HepG2 (cell line): ENCODE data around the gene NPSR1. TPM values are rescaled to one million over a fixed set of nuclear protein-coding genes. Genes with fewer than 3 reads are reported as not detected.
A peak's percentile ranks its signal among the peaks of the same experiment; 100 is the strongest.

Experiments used
- AHR ChIP-seq: IDR thresholded peaks from 2 replicates; pipeline ENCODE4 v1.6.1; 2018; ENCODE audit warnings: missing genetic modification reagents, missing compliant biosample characterization
- CREB1 ChIP-seq, 2 experiments: fragments of 450-650 bp in 1 of 2; IDR thresholded peaks; 2 replicates each; pipeline ENCODE4 v1.6.1; 2016 to 2017; ENCODE audit warnings: control low read depth in 1 of 2, mild to moderate bottlenecking in 1 of 2, missing compliant biosample characterization in 1 of 2, missing genetic modification characterization in 1 of 2
- HES4 ChIP-seq: sonication (generic); formaldehyde crosslinking; IDR thresholded peaks from 2 replicates; pipeline ENCODE4 v1.9.0; 2021; ENCODE audit warnings: mild to moderate bottlenecking, missing genetic modification reagents, borderline replicate concordance
- HIC2 ChIP-seq: sonication (generic); formaldehyde crosslinking; IDR thresholded peaks from 2 replicates; pipeline ENCODE4 v1.9.0; 2022; ENCODE audit warnings: low read depth, missing genetic modification reagents
- HOMEZ ChIP-seq: IDR thresholded peaks from 2 replicates; pipeline ENCODE4 v1.6.1; 2016; ENCODE audit warnings: low read depth
- ISX ChIP-seq: sonication (generic); formaldehyde crosslinking; conservative IDR thresholded peaks from 2 replicates; pipeline ENCODE4 v1.5.0; 2020; ENCODE audit warnings: missing genetic modification reagents
- MED1 ChIP-seq: sonication (generic); formaldehyde crosslinking; IDR thresholded peaks from 2 replicates; pipeline ENCODE4 v1.4.0; 2020; ENCODE audit warnings: missing genetic modification reagents
- MEF2D ChIP-seq: sonication (generic); formaldehyde crosslinking; IDR thresholded peaks from 2 replicates; pipeline ENCODE4 v1.5.1; 2020; ENCODE audit warnings: mild to moderate bottlenecking, missing genetic modification reagents
- MYC ChIP-seq: sonication (generic); formaldehyde crosslinking; IDR thresholded peaks from 2 replicates; pipeline ENCODE4 v1.9.0; 2021; ENCODE audit warnings: missing genetic modification reagents, borderline replicate concordance
- NCOA5 ChIP-seq: sonication (generic); formaldehyde crosslinking; IDR thresholded peaks from 2 replicates; pipeline ENCODE4 v1.4.0; 2020; ENCODE audit warnings: missing genetic modification reagents
- PAF1 ChIP-seq: IDR thresholded peaks from 2 replicates; pipeline ENCODE4 v1.6.1; 2016; ENCODE audit warnings: missing genetic modification reagents, missing compliant biosample characterization
- PREB ChIP-seq: sonication (generic); formaldehyde crosslinking; IDR thresholded peaks from 2 replicates; pipeline ENCODE4 v1.4.0; 2020; ENCODE audit warnings: missing genetic modification reagents
- PRMT3 ChIP-seq: sonication (generic); formaldehyde crosslinking; IDR thresholded peaks from 2 replicates; pipeline ENCODE4 v1.8.1; 2022; ENCODE audit warnings: low read depth, mild to moderate bottlenecking, moderate library complexity, missing genetic modification reagents, borderline replicate concordance
- RNF219 ChIP-seq: sonication (generic); formaldehyde crosslinking; IDR thresholded peaks from 2 replicates; pipeline ENCODE4 v1.5.0; 2020; ENCODE audit warnings: mild to moderate bottlenecking, missing genetic modification reagents
- STAT5B ChIP-seq: sonication (generic); formaldehyde crosslinking; IDR thresholded peaks from 2 replicates; pipeline ENCODE4 v1.4.0; 2020; ENCODE audit warnings: missing genetic modification reagents
- SYNCRIP ChIP-seq: fragments of 200-400 bp; formaldehyde crosslinking; IDR thresholded peaks from 2 replicates; pipeline ENCODE4 v1.6.1; 2018; ENCODE audit warnings: mild to moderate bottlenecking, low read depth, low read length; ENCODE audit not compliant: insufficient read depth
- ZMAT5 ChIP-seq: sonication (generic); formaldehyde crosslinking; IDR thresholded peaks from 2 replicates; pipeline ENCODE4 v1.5.0; 2020; ENCODE audit warnings: mild to moderate bottlenecking, low read depth, missing genetic modification reagents, borderline replicate concordance
- ZMYM2 ChIP-seq: sonication (generic); formaldehyde crosslinking; IDR thresholded peaks from 2 replicates; pipeline ENCODE4 v1.8.0; 2022; ENCODE audit warnings: mild to moderate bottlenecking, missing genetic modification reagents
- ZNF326 ChIP-seq: sonication (generic); formaldehyde crosslinking; IDR thresholded peaks from 2 replicates; pipeline ENCODE4 v1.4.0; 2020; ENCODE audit warnings: missing genetic modification reagents, borderline replicate concordance
- ZNF354B ChIP-seq: sonication (generic); formaldehyde crosslinking; IDR thresholded peaks from 2 replicates; pipeline ENCODE4 v1.8.0; 2022; ENCODE audit warnings: mild to moderate bottlenecking, missing genetic modification reagents
- ZNF431 ChIP-seq: sonication (generic); formaldehyde crosslinking; IDR thresholded peaks from 2 replicates; pipeline ENCODE4 v1.9.0; 2022; ENCODE audit warnings: missing genetic modification reagents, low read depth, mild to moderate bottlenecking, borderline replicate concordance
- ZNF580 ChIP-seq: IDR thresholded peaks from 2 replicates; pipeline ENCODE4 v1.6.1; 2016; ENCODE audit warnings: low read depth, borderline replicate concordance
- ZNF713 ChIP-seq: sonication (generic); formaldehyde crosslinking; IDR thresholded peaks from 2 replicates; pipeline ENCODE4 v1.4.0; 2020; ENCODE audit warnings: mild to moderate bottlenecking, missing genetic modification reagents
- ZNF792 ChIP-seq: IDR thresholded peaks from 2 replicates; pipeline ENCODE4 v1.6.1; 2016
- polyA plus RNA-seq, 8 experiments: library from polyadenylated mRNA; depleted of rRNA in 3 of 8; stranded (reverse) in 7 of 8; unstranded in 1 of 8; fragments of >200 nt; fragmentation: Illumina TruSeq in 4 of 8; extraction: Trizol in 4 of 8; gene quantifications; 2 replicates each; pipeline versions ENCODE4 v1.2.1 to v1.2.3, GENCODE V29; 2011 to 2016; ENCODE audit warnings: low read depth in 4 of 8, missing spikeins in 1 of 8, mixed read lengths in 1 of 8; ENCODE audit not compliant: insufficient read depth in 1 of 8
- total RNA-seq, 5 experiments: library from RNA; depleted of rRNA; stranded (reverse); fragments of >200 nt; fragmentation: Illumina TruSeq; extraction: Trizol; gene quantifications; 2 replicates each; pipeline ENCODE4 v1.2.3, GENCODE V29; 2016; ENCODE audit warnings: low read depth in 1 of 5

NPSR1 gene
- total and polyA plus RNA-seq, 2 of the 13 experiments (the other 11 are each of a cell fraction or from before 2014, with no cell fraction given): not detected

- TF ChIP-seq HIC2: no peak
- no peak for TF ChIP-seq ZNF354B
- TF ChIP-seq NCOA5 (CRISPR knock-in tag): no peak
- TF ChIP-seq ISX (CRISPR knock-in tag): no peak
- TF ChIP-seq MED1 (CRISPR knock-in tag): peak; percentile 76
- no peak for TF ChIP-seq PRMT3 (CRISPR knock-in tag)
- no peak for TF ChIP-seq ZNF713 (CRISPR knock-in tag)
- no peak for TF ChIP-seq MEF2D
- no peak for TF ChIP-seq PREB (CRISPR knock-in tag)
- TF ChIP-seq PAF1 (CRISPR knock-in tag): no peak
- no peak for TF ChIP-seq AHR (CRISPR knock-in tag)
- no peak for TF ChIP-seq ZNF326
- no peak for TF ChIP-seq STAT5B
- no peak for TF ChIP-seq ZMAT5 (CRISPR knock-in tag)
- TF ChIP-seq ZNF580: no peak
- TF ChIP-seq CREB1 (IDR thresholded peaks at IDR 0.05): no peak
- TF ChIP-seq CREB1 (CRISPR knock-in tag; IDR thresholded peaks at IDR 0.05): peak; percentile 58; the same call in 1 of the 2 replicates
- TF ChIP-seq RNF219 (CRISPR knock-in tag): no peak
- TF ChIP-seq ZMYM2 (CRISPR knock-in tag): no peak
- TF ChIP-seq MYC: no peak
- peak; percentile 80; the same call in 1 of the 2 replicates for TF ChIP-seq HOMEZ (CRISPR knock-in tag)
- no peak for TF ChIP-seq SYNCRIP
- no peak for TF ChIP-seq ZNF792 (CRISPR knock-in tag)
- TF ChIP-seq ZNF431 (CRISPR knock-in tag): no peak
- no peak for TF ChIP-seq HES4 (CRISPR knock-in tag)
Measured at GRCh38 chr7:34758111-34758601, 100.1 kb downstream of the NPSR1 start (continued).
